ENCODE measurements around the gene PKNOX1.

- TF ChIP-seq CTCF (conservative IDR thresholded peaks at IDR 0.05; ENCODE audit: low read depth in 2 of 2) (no peak), ZNF114 (CRISPR knock-in tag; IDR thresholded peaks at IDR 0.05) (no peak), POLR2AphosphoS5 (IDR thresholded peaks at IDR 0.05; ENCODE audit: low read depth) (no peak), EZH2phosphoT487 (IDR thresholded peaks at IDR 0.05; ENCODE audit: unreplicated experiment) (no peak), EZH2 (IDR thresholded peaks at IDR 0.05; ENCODE audit: low read depth, unreplicated experiment) (no peak), STAT1 (IDR thresholded peaks at IDR 0.05; ENCODE audit: unreplicated experiment) (no peak)
Measured at GRCh38 chr21:43034101-43034500, 59.7 kb downstream of the PKNOX1 start.

All from GM23338 (cell line).